IMR-90 (cell line): ENCODE data around the gene MKX. TPM values are rescaled to one million over a fixed set of nuclear protein-coding genes. Genes with fewer than 3 reads are reported as not detected.
A peak's percentile ranks its signal among the peaks of the same experiment; 100 is the strongest.

Experiments
- ATAC-seq: fragments of 200-7000 bp; cut with Tn5 transposase; 2 replicates; pipeline ENCODE4 v1.9.1; 2020; ENCODE audit warnings: low read depth, mild to moderate bottlenecking, moderate library complexity
- BruUV-seq: library from RNA; stranded (reverse); fragments of 400-500 nt; replicated peaks from 2 replicates; lab custom pipeline; 2021; lab: Mats Ljungman, UMichigan
- CTCF ChIA-PET: fragments of 300-600 bp; formaldehyde crosslinking; extraction: SDS; loops from one replicate; lab custom pipeline; 2021; ENCODE audit warnings: antibody characterized with exemption; lab: Yijun Ruan, JAX
- POLR2A ChIA-PET: fragments of 300-600 bp; sonication (Branson Sonifier 250); formaldehyde crosslinking; loops from one replicate; lab custom pipeline; 2022; ENCODE audit warnings: antibody characterized with exemption; ENCODE audit not compliant: unreplicated experiment; lab: Charles Lee
- DNase-seq: peaks from one replicate; pipeline ENCODE4 v3.0.0; 2013
- H2AFZ ChIP-seq: replicated peaks from 2 replicates; pipeline ENCODE3; 2013; ENCODE audit warnings: low read length, mild to moderate bottlenecking; ENCODE audit not compliant: poor library complexity
- H2AK5ac ChIP-seq: 2 replicates; pipeline ENCODE4 v1.6.1; 2013; ENCODE audit warnings: low read depth, low read length, inconsistent platforms
- H2AK9ac ChIP-seq: replicated peaks from 2 replicates; pipeline ENCODE3; 2013; ENCODE audit warnings: mild to moderate bottlenecking, low read depth, low read length, moderate library complexity; ENCODE audit not compliant: poor library complexity
- H2BK120ac ChIP-seq: 2 replicates; pipeline ENCODE4 v1.6.1; 2013; ENCODE audit warnings: low read depth, low read length, inconsistent platforms
- H2BK15ac ChIP-seq: 3 replicates; pipeline ENCODE4 v1.6.1; 2013; ENCODE audit warnings: low read depth, low read length, inconsistent platforms
- H2BK20ac ChIP-seq: 2 replicates; pipeline ENCODE4 v1.6.1; 2013; ENCODE audit warnings: low read depth, mild to moderate bottlenecking, inconsistent platforms, low read length, moderate library complexity
- H2BK5ac ChIP-seq: 2 replicates; pipeline ENCODE4 v1.6.1; 2013; ENCODE audit warnings: mild to moderate bottlenecking, low read depth, low read length, inconsistent platforms; ENCODE audit not compliant: poor library complexity, severe bottlenecking
- H3K14ac ChIP-seq: replicated peaks from 2 replicates; pipeline ENCODE4 v1.6.1; 2013; ENCODE audit warnings: low read depth, low read length, inconsistent platforms
- H3K18ac ChIP-seq: 2 replicates; pipeline ENCODE4 v1.6.1; 2013; ENCODE audit warnings: low read depth, low read length, control low read depth
- H3K23ac ChIP-seq: 2 replicates; pipeline ENCODE4 v1.6.1; 2013; ENCODE audit warnings: low read depth, low read length, inconsistent platforms
- H3K27ac ChIP-seq: 2 replicates; pipeline ENCODE4 v1.5.1; 2013; ENCODE audit warnings: mild to moderate bottlenecking, control low read depth, low read length; ENCODE audit not compliant: insufficient read depth
- H3K27me3 ChIP-seq: 2 replicates; pipeline ENCODE4 v1.6.1; 2013; ENCODE audit warnings: low read length; ENCODE audit not compliant: control insufficient read depth, insufficient read depth
- H3K36me3 ChIP-seq: 2 replicates; pipeline ENCODE4 v1.6.1; 2013; ENCODE audit warnings: low read length, mixed read lengths; ENCODE audit not compliant: control insufficient read depth, insufficient read depth
- H3K4ac ChIP-seq: 2 replicates; pipeline ENCODE4 v1.6.1; 2013; ENCODE audit warnings: low read depth, low read length, inconsistent platforms
- H3K4me1 ChIP-seq: 2 replicates; pipeline ENCODE4 v1.6.1; 2013; ENCODE audit warnings: low read length, mixed read lengths; ENCODE audit not compliant: control insufficient read depth, insufficient read depth
- H3K4me2 ChIP-seq: 2 replicates; pipeline ENCODE4 v1.6.1; 2013; ENCODE audit warnings: low read depth, mild to moderate bottlenecking, control low read depth, low read length, moderate library complexity
- H3K4me3 ChIP-seq: 2 replicates; pipeline ENCODE4 v1.5.1; 2013; ENCODE audit warnings: low read depth, mild to moderate bottlenecking, control low read depth, low read length, moderate library complexity; ENCODE audit not compliant: insufficient read depth
- H3K56ac ChIP-seq: 2 replicates; pipeline ENCODE4 v1.6.1; 2013; ENCODE audit warnings: low read length, inconsistent platforms; ENCODE audit not compliant: insufficient read depth; ENCODE audit errors: extremely low read depth
- H3K79me1 ChIP-seq, 2 experiments: 2 replicates each; pipeline ENCODE4 v1.6.1; 2013; ENCODE audit warnings: low read length in 2 of 2, inconsistent platforms in 1 of 2, low read depth in 1 of 2
- H3K9ac ChIP-seq: 2 replicates; pipeline ENCODE4 v1.6.1; 2013; ENCODE audit warnings: low read depth, low read length, control low read depth
- H3K9me1 ChIP-seq: 2 replicates; pipeline ENCODE4 v1.6.1; 2013; ENCODE audit warnings: low read length, inconsistent platforms; ENCODE audit not compliant: insufficient read depth
- H3K9me3 ChIP-seq: 2 replicates; pipeline ENCODE4 v1.6.1; 2013; ENCODE audit warnings: low read length; ENCODE audit not compliant: control insufficient read depth, insufficient read depth
- H4K20me1 ChIP-seq: 2 replicates; pipeline ENCODE4 v1.6.1; 2013; ENCODE audit warnings: low read length, inconsistent platforms; ENCODE audit not compliant: insufficient read depth
- H4K5ac ChIP-seq: 2 replicates; pipeline ENCODE4 v1.6.1; 2013; ENCODE audit warnings: mild to moderate bottlenecking, low read depth, low read length, control low read depth
- H4K8ac ChIP-seq, 2 experiments: 2 replicates each; pipeline ENCODE4 v1.6.1; 2013; ENCODE audit warnings: low read depth in 2 of 2, low read length in 2 of 2, control low read depth in 1 of 2, inconsistent platforms in 1 of 2
- H4K91ac ChIP-seq: 2 replicates; pipeline ENCODE4 v1.6.1; 2013; ENCODE audit warnings: low read depth, low read length, inconsistent platforms; ENCODE audit not compliant: insufficient read depth
- BHLHE40 ChIP-seq: fragments of 150-350 bp; IDR thresholded peaks from 2 replicates; pipeline ENCODE4 v1.6.1; 2016; ENCODE audit warnings: mild to moderate bottlenecking, low read depth, low read length
- CEBPB ChIP-seq: IDR thresholded peaks from 2 replicates; pipeline ENCODE4 v1.6.1; 2012; ENCODE audit warnings: low read depth, low read length, improper control_type of control experiment
- CHD1 ChIP-seq: IDR thresholded peaks from 2 replicates; pipeline ENCODE4 v1.6.1; 2012; ENCODE audit warnings: low read depth, low read length, improper control_type of control experiment
- CTCF ChIP-seq: conservative IDR thresholded peaks from 2 replicates; pipeline ENCODE4 v1.5.1; 2012; ENCODE audit warnings: mild to moderate bottlenecking, low read depth, low read length, improper control_type of control experiment
- FOS ChIP-seq: fragments of 150-350 bp; IDR thresholded peaks from 2 replicates; pipeline ENCODE4 v1.6.1; 2016; ENCODE audit warnings: low read depth, low read length
- MAZ ChIP-seq: IDR thresholded peaks from 2 replicates; pipeline ENCODE4 v1.6.1; 2012; ENCODE audit warnings: low read depth, mild to moderate bottlenecking, low read length, improper control_type of control experiment, moderate library complexity, borderline replicate concordance
- MXI1 ChIP-seq: IDR thresholded peaks from 2 replicates; pipeline ENCODE4 v1.6.1; 2012; ENCODE audit warnings: low read depth, mild to moderate bottlenecking, low read length, moderate library complexity, borderline replicate concordance
- NFE2L2 ChIP-seq: fragments of 150-350 bp; IDR thresholded peaks from 2 replicates; pipeline ENCODE4 v1.6.1; 2016; ENCODE audit warnings: low read depth, mild to moderate bottlenecking, low read length
- POLR2A ChIP-seq: IDR thresholded peaks from 2 replicates; pipeline ENCODE4 v1.6.1; 2012; ENCODE audit warnings: mild to moderate bottlenecking, low read depth, low read length
- RCOR1 ChIP-seq: IDR thresholded peaks from 2 replicates; pipeline ENCODE4 v1.6.1; 2012; ENCODE audit warnings: mild to moderate bottlenecking, low read length, improper control_type of control experiment; ENCODE audit not compliant: insufficient replicate concordance
- RFX5 ChIP-seq: IDR thresholded peaks from 2 replicates; pipeline ENCODE4 v1.8.0; 2012; ENCODE audit warnings: low read depth, mild to moderate bottlenecking, low read length, moderate library complexity
- SMC3 ChIP-seq: fragments of 150-350 bp; IDR thresholded peaks from 2 replicates; pipeline ENCODE4 v1.6.1; 2016; ENCODE audit warnings: low read depth, mild to moderate bottlenecking, antibody characterized with exemption, low read length, moderate library complexity
- WGBS, 2 experiments: methylation state at CpG; one replicate each; pipeline versions ENCODE4 v1.1.5 to v1.1.7; 2013; ENCODE audit warnings: missing lambda C conversion rate in 2 of 2; ENCODE audit not compliant: insufficient read length in 1 of 2; ENCODE audit errors: extremely low coverage in 2 of 2; 5-methylcytosine and 5-hydroxymethylcytosine counted together
- dilution Hi-C: fragments of 300-500 bp; cut with HindIII; formaldehyde crosslinking; loops from one replicate; pipeline ENCODE4 v1.14.3; 2018; ENCODE audit warnings: low sequenced_read_pairs; ENCODE audit not compliant: unreplicated experiment
- in situ Hi-C: fragments of 300-500 bp; cut with MboI; formaldehyde crosslinking; loops from 3 replicates; pipeline ENCODE4 v1.14.3; 2019; ENCODE audit warnings: low sequenced_read_pairs, inconsistent platforms, mixed read lengths
- intact Hi-C: fragments of 100-400 bp; cut with micrococcal nuclease; formaldehyde crosslinking; loops from 2 replicates; pipeline ENCODE4 v1.10.0; 2022
- polyA plus RNA-seq, 3 experiments: library from polyadenylated mRNA; depleted of rRNA; stranded (reverse); fragments of >200 nt; gene quantifications; 2 replicates each; pipeline ENCODE4 v1.2.3, GENCODE V29; 2012; ENCODE audit warnings: low replicate concordance in 1 of 3
- total RNA-seq: library from RNA; depleted of rRNA; stranded (reverse); fragments of >200 nt; gene quantifications from 2 replicates; pipeline ENCODE4 v1.2.3, GENCODE V29; 2012

The MKX gene
- total and polyA plus RNA-seq, 2 of the 4 experiments (the other 2 are of a cell fraction): 0.10 to 0.36 TPM

- peak overlapping the region; percentile 12; the same call in 1 of the 2 replicates for H3K4ac ChIP-seq
- peaks cover 3% of the 10 kb centered on the region for H3K4me1 ChIP-seq
- H3K27me3 ChIP-seq: no peaks in the 10 kb centered on the region
- no peak overlapping the region for H2BK15ac ChIP-seq
- no peaks in the 10 kb centered on the region for H3K79me1 ChIP-seq
- no peaks in the 10 kb centered on the region; the same call in 1 of the 2 replicates for H3K9me1 ChIP-seq
- H3K27ac ChIP-seq: no peak overlapping the region
- H4K8ac ChIP-seq: peak overlapping the region; percentile 39 to 73; a peak in 3 of 4 replicates
- H3K18ac ChIP-seq: peak overlapping the region; percentile 85; the same call in 1 of the 2 replicates
- peak overlapping the region; percentile 57 for H4K91ac ChIP-seq
- in situ Hi-C loops (no loop called here), intact Hi-C loops (no loop called here), dilution Hi-C loops (no loop called here)
- H3K36me3 ChIP-seq: no peaks in the 10 kb centered on the region
- H3K23ac ChIP-seq: no peak overlapping the region
- no peak for DNase-seq
- peak overlapping the region; percentile 30; the same call in 1 of the 2 replicates for H3K4me3 ChIP-seq
- peak overlapping the region; percentile 13; the same call in 1 of the 2 replicates for H3K9ac ChIP-seq
- BruUV-seq: no TSS peak
- WGBS, 2 experiments: no CpG with 5 or more reads among the region's 6 CpGs
- no peak for TF ChIP-seq CHD1
- no peak for TF ChIP-seq BHLHE40
- TF ChIP-seq MAZ: no peak
- no peak for TF ChIP-seq RCOR1
- TF ChIP-seq POLR2A: no peak
- TF ChIP-seq FOS: no peak
- TF ChIP-seq NFE2L2: no peak
- TF ChIP-seq CEBPB: no peak
- TF ChIP-seq RFX5: no peak
- no peak for TF ChIP-seq SMC3
- no peak for TF ChIP-seq CTCF
- no peak for TF ChIP-seq MXI1
- peak overlapping the region; percentile 51; the same call in 1 of the 2 replicates for H3K14ac ChIP-seq
- H3K56ac ChIP-seq: no peak overlapping the region
- POLR2A ChIA-PET: interaction anchor here (0.6 kb wide), 1 partner anchor 498 kb away, joined by 3 read pairs; no protein-coding TSS in a partner anchor
- peak overlapping the region; percentile 96 for H3K4me2 ChIP-seq
- H4K20me1 ChIP-seq: no peaks in the 10 kb centered on the region
- H3K9me3 ChIP-seq: no peaks in the 10 kb centered on the region
- H4K5ac ChIP-seq: peak overlapping the region; percentile 42; the same call in 1 of the 2 replicates
- peak overlapping the region; percentile 9; the same call in 1 of the 2 replicates for H2BK120ac ChIP-seq
- peak overlapping the region; percentile 50 for H2AFZ ChIP-seq
- peak overlapping the region; percentile 31; the same call in 1 of the 2 replicates for H2AK5ac ChIP-seq
- peak overlapping the region; percentile 6; the same call in 1 of the 2 replicates for H2BK20ac ChIP-seq
- no peak overlapping the region for H2AK9ac ChIP-seq
- CTCF ChIA-PET: interaction anchor here (0.8 to 1.6 kb wide), 3 partner anchors 12 to 532 kb away, joined by 3 read pairs; no protein-coding TSS in a partner anchor
- H2BK5ac ChIP-seq: peak overlapping the region; percentile 18
- peak; percentile 61 for ATAC-seq
These were observed 57.9 kb downstream of the MKX start for GRCh38 chr10:27687743-27688142.
